Neural crest cell (in vitro differentiated cells): ENCODE measurements around the gene TNS3. TPM values are rescaled to one million over a fixed set of nuclear protein-coding genes. Genes with fewer than 3 reads are reported as not detected.

Source experiments
- DNase-seq: peaks from one replicate; pipeline ENCODE4 v3.0.0; 2021; ENCODE audit warnings: low read depth, mixed read lengths, low spot score
- H3K27ac Mint-ChIP-seq: one replicate; pipeline ENCODE4 v1.8.0; 2021; ENCODE audit warnings: mild to moderate bottlenecking, mixed read lengths; ENCODE audit not compliant: unreplicated experiment
- H3K27me3 Mint-ChIP-seq: 2 replicates; pipeline ENCODE4 v1.8.0; 2021; ENCODE audit warnings: low read depth, mild to moderate bottlenecking, mixed read lengths
- H3K36me3 Mint-ChIP-seq: 2 replicates; pipeline ENCODE4 v1.8.0; 2021; ENCODE audit warnings: low read depth, mild to moderate bottlenecking, mixed read lengths
- H3K4me1 Mint-ChIP-seq: 2 replicates; pipeline ENCODE4 v1.8.0; 2021; ENCODE audit warnings: mixed read lengths
- H3K4me3 Mint-ChIP-seq: one replicate; pipeline ENCODE4 v1.8.0; 2021; ENCODE audit warnings: mild to moderate bottlenecking, mixed read lengths
- H3K9me3 Mint-ChIP-seq: 2 replicates; pipeline ENCODE4 v1.8.0; 2021; ENCODE audit warnings: mixed read lengths
- CTCF ChIP-seq: fragments of 200-600 bp; sonication (generic); conservative IDR thresholded peaks from 2 replicates; pipeline ENCODE4 v1.5.0; 2021; ENCODE audit warnings: antibody characterized with exemption, mild to moderate bottlenecking
- total RNA-seq: library from RNA; stranded (reverse); gene quantifications from 2 replicates; pipeline ENCODE4 v1.2.1, GENCODE V29; 2021

Gene TNS3
- total RNA-seq, 1 donor from 2014 or later, result 26.4 TPM

GRCh38 chr7:47572939-47573757, 8.8 kb downstream of the TNS3 start:
- Mint-ChIP-seq H3K9me3 (no peaks in the 10 kb centered on the region), H3K36me3 (no peaks in the 10 kb centered on the region), H3K27ac (no peak overlapping the region), H3K4me1 (peaks cover 43% of the 10 kb centered on the region), H3K27me3 (no peaks in the 10 kb centered on the region), H3K4me3 (no peak overlapping the region)
- DNase-seq, result no peak
- no peak for TF ChIP-seq CTCF

GRCh38 chr7:47572094-47572445, 9.8 kb downstream of the TNS3 start:
- H3K27me3 Mint-ChIP-seq, result no peaks in the 10 kb centered on the region
- no peak overlapping the region for H3K4me3 Mint-ChIP-seq
- TF ChIP-seq CTCF, result no peak
- DNase-seq, result no peak
- no peaks in the 10 kb centered on the region for H3K36me3 Mint-ChIP-seq
- no peaks in the 10 kb centered on the region for H3K9me3 Mint-ChIP-seq
- H3K4me1 Mint-ChIP-seq, result peaks cover 37% of the 10 kb centered on the region
- H3K27ac Mint-ChIP-seq, result no peak overlapping the region

- peak overlapping the region; percentile 9 for H3K4me3 Mint-ChIP-seq
- H3K36me3 Mint-ChIP-seq, result no peaks in the 10 kb centered on the region
- DNase-seq, result no peak
- TF ChIP-seq CTCF, result no peak
- no peaks in the 10 kb centered on the region for H3K9me3 Mint-ChIP-seq
- H3K4me1 Mint-ChIP-seq, result peaks cover 34% of the 10 kb centered on the region
- peak overlapping the region; percentile 78 for H3K27ac Mint-ChIP-seq
- no peaks in the 10 kb centered on the region for H3K27me3 Mint-ChIP-seq
Measured at GRCh38 chr7:47571331-47572093, 10.4 kb downstream of the TNS3 start.

- Mint-ChIP-seq H3K4me1 (peaks cover 36% of the 10 kb centered on the region), H3K9me3 (no peaks in the 10 kb centered on the region), H3K4me3 (no peak overlapping the region), H3K27me3 (no peaks in the 10 kb centered on the region), H3K27ac (peak overlapping the region; percentile 27), H3K36me3 (no peaks in the 10 kb centered on the region)
- no peak for TF ChIP-seq CTCF
- DNase-seq, result no peak
Measured at GRCh38 chr7:47570649-47571050, 11.3 kb downstream of the TNS3 start.

- Mint-ChIP-seq H3K4me3 (no peak overlapping the region), H3K27me3 (no peaks in the 10 kb centered on the region), H3K36me3 (peaks cover 2% of the 10 kb centered on the region), H3K4me1 (peaks cover 26% of the 10 kb centered on the region), H3K27ac (no peak overlapping the region), H3K9me3 (no peaks in the 10 kb centered on the region)
- DNase-seq, result no peak
- TF ChIP-seq CTCF, result no peak
Measured at GRCh38 chr7:47568547-47568946, 13.4 kb downstream of the TNS3 start.
